ENCODE data around the gene RNF123. TPM values are rescaled to one million over a fixed set of nuclear protein-coding genes. Genes with fewer than 3 reads are reported as not detected.
A peak's percentile ranks its signal among the peaks of the same experiment; 100 is the strongest.

Gene RNF123
- total RNA-seq, 1 donor from 2014 or later = 33.1 TPM

- Histone ChIP-seq H3K4me3 (peak overlapping the region; percentile 78), H3K27me3 (no peaks in the 10 kb centered on the region), H3K4me1 (peaks cover 0 to 17% of the 10 kb centered on the region in 2 donors), H3K27ac (peak overlapping the region; percentile 93 to 95), H3K9me3 (no peaks in the 10 kb centered on the region), H3K36me3 (peaks cover 34 to 42% of the 10 kb centered on the region in 2 donors)
- intact Hi-C loops (cut with DNase I) = loop anchor here (1.0 kb wide), 3 partner anchors 50 to 135 kb away; partner anchors contain the start of gene BSN
- peak in 1 of 2 donors; percentile 71 for DNase-seq (ENCODE audit: low spot score in 2 of 2)
- TF ChIP-seq CTCF (IDR thresholded peaks at IDR 0.05) = peak in 1 of 3 experiments; percentile 7
These were observed 14.8 kb upstream of the RNF123 start for GRCh38 chr3:49674497-49674983.

- DNase-seq (ENCODE audit: low spot score in 2 of 2) = no peak
- Histone ChIP-seq H3K4me3 (no peak overlapping the region), H3K27ac (no peak overlapping the region), H3K4me1 (peaks cover 0 to 17% of the 10 kb centered on the region in 2 donors), H3K27me3 (no peaks in the 10 kb centered on the region), H3K36me3 (peaks cover 46 to 55% of the 10 kb centered on the region in 2 donors), H3K9me3 (no peaks in the 10 kb centered on the region)
- intact Hi-C loops (cut with DNase I) = no loop called here
- TF ChIP-seq CTCF (IDR thresholded peaks at IDR 0.05) = no peak
These were observed 13.4 kb upstream of the RNF123 start for GRCh38 chr3:49675912-49676311.

GRCh38 chr3:49680493-49681231 lies 8.7 kb upstream of the RNF123 start:
- TF ChIP-seq CTCF (IDR thresholded peaks at IDR 0.05) = no peak
- peaks cover 0 to under 1% of the 10 kb centered on the region in 2 donors for H3K4me1 ChIP-seq
- no peak overlapping the region for H3K4me3 ChIP-seq
- peaks cover 72 to 80% of the 10 kb centered on the region in 2 donors for H3K36me3 ChIP-seq
- H3K27me3 ChIP-seq = no peaks in the 10 kb centered on the region
- no peak for DNase-seq (ENCODE audit: low spot score in 2 of 2)
- intact Hi-C loops (cut with DNase I) = no loop called here
- no peak overlapping the region for H3K27ac ChIP-seq
- no peaks in the 10 kb centered on the region for H3K9me3 ChIP-seq

GRCh38 chr3:49681232-49681522 lies 8.2 kb upstream of the RNF123 start:
- TF ChIP-seq CTCF (IDR thresholded peaks at IDR 0.05) = no peak
- peaks cover 68 to 75% of the 10 kb centered on the region in 2 donors for H3K36me3 ChIP-seq
- no peaks in the 10 kb centered on the region for H3K27me3 ChIP-seq

GRCh38 chr3:49681543-49681942 lies 7.8 kb upstream of the RNF123 start:
- Histone ChIP-seq H3K27ac (no peak overlapping the region), H3K4me1 (peaks cover 0 to 3% of the 10 kb centered on the region in 2 donors), H3K27me3 (no peaks in the 10 kb centered on the region), H3K9me3 (no peaks in the 10 kb centered on the region), H3K36me3 (peaks cover 65 to 72% of the 10 kb centered on the region in 2 donors), H3K4me3 (no peak overlapping the region)
- no peak for DNase-seq (ENCODE audit: low spot score in 2 of 2)
- no peak for TF ChIP-seq CTCF (IDR thresholded peaks at IDR 0.05)
- intact Hi-C loops (cut with DNase I) = no loop called here

More at GRCh38 chr3:49681232-49681522, 8.2 kb upstream of the RNF123 start:
- no peak for DNase-seq (ENCODE audit: low spot score in 2 of 2)
- no peak overlapping the region for H3K27ac ChIP-seq
- H3K4me3 ChIP-seq = no peak overlapping the region
- no peaks in the 10 kb centered on the region for H3K9me3 ChIP-seq
- intact Hi-C loops (cut with DNase I) = no loop called here
- H3K4me1 ChIP-seq = peaks cover 0 to under 1% of the 10 kb centered on the region in 2 donors
